Tibial artery (tissue), 4 donors: Measurements from ENCODE around the gene RIN3.

Source experiments
- DNase-seq, 2 donors: peaks; one replicate each; pipeline ENCODE4 v3.0.0-alpha.2; 2019
- H3K27ac ChIP-seq, 2 donors: fragments of 200-600 bp; sonication (generic) in 1 of 2; 1 replicate in 1 of 2; 2 replicates in 1 of 2; pipeline ENCODE4 v1.5.1; 2018 to 2019; ENCODE audit warnings: mild to moderate bottlenecking in 1 of 2
- H3K27me3 ChIP-seq, 2 donors: fragments of 200-600 bp; sonication (generic) in 1 of 2; one replicate each; pipeline versions ENCODE4 v1.5.1 to v1.6.0; 2016 to 2019
- H3K36me3 ChIP-seq, 3 donors: fragments of 200-600 bp; sonication (generic) in 2 of 3; one replicate each; pipeline ENCODE4 v1.5.1; 2016 to 2019; ENCODE audit warnings: mild to moderate bottlenecking in 2 of 3
- H3K4me1 ChIP-seq, 4 donors: fragments of 200-600 bp; sonication (generic) in 2 of 4; 1 replicate in 3 of 4; 2 replicates in 1 of 4; pipeline ENCODE4 v1.5.1; 2016 to 2019
- H3K4me3 ChIP-seq, 2 donors: fragments of 200-600 bp; sonication (generic) in 1 of 2; 1 replicate in 1 of 2; 2 replicates in 1 of 2; pipeline ENCODE4 v1.5.1; 2018 to 2019; ENCODE audit warnings: mild to moderate bottlenecking in 2 of 2
- H3K9me3 ChIP-seq, 3 donors: fragments of 200-600 bp; sonication (generic) in 1 of 3; one replicate each; pipeline ENCODE4 v1.5.1; 2016 to 2019
- intact Hi-C: fragments of 100-400 bp; cut with DNase I; formaldehyde crosslinking; loops from one replicate; pipeline ENCODE4 v1.15.0; 2023; ENCODE audit warnings: low total_unique reads
- TF ChIP-seq, protein P1 (sequence below), 2 experiments: fragments of 200-600 bp in 1 of 2; fragments of 450-650 bp in 1 of 2; IDR thresholded peaks; one replicate each; pipeline ENCODE4 v1.5.1; 2017 to 2019; ENCODE audit warnings: antibody characterized with exemption in 2 of 2, mild to moderate bottlenecking in 1 of 2, moderate library complexity in 1 of 2

RIN3 gene

GRCh38 chr14:92647797-92648279 lies 134.3 kb downstream of the RIN3 start:
- Histone ChIP-seq H3K27ac (peak overlapping the region; percentile 93 to 97), H3K27me3 (no peaks in the 10 kb centered on the region), H3K9me3 (peaks cover 0 to 6% (median 0%) of the 10 kb centered on the region in 3 donors), H3K4me3 (no peak overlapping the region), H3K4me1 (peaks cover 3 to 53% (median 28%) of the 10 kb centered on the region in 4 donors), H3K36me3 (peaks cover 12 to 28% (median 19%) of the 10 kb centered on the region in 3 donors)
- DNase-seq: no peak
- TF ChIP-seq, protein P1, sequence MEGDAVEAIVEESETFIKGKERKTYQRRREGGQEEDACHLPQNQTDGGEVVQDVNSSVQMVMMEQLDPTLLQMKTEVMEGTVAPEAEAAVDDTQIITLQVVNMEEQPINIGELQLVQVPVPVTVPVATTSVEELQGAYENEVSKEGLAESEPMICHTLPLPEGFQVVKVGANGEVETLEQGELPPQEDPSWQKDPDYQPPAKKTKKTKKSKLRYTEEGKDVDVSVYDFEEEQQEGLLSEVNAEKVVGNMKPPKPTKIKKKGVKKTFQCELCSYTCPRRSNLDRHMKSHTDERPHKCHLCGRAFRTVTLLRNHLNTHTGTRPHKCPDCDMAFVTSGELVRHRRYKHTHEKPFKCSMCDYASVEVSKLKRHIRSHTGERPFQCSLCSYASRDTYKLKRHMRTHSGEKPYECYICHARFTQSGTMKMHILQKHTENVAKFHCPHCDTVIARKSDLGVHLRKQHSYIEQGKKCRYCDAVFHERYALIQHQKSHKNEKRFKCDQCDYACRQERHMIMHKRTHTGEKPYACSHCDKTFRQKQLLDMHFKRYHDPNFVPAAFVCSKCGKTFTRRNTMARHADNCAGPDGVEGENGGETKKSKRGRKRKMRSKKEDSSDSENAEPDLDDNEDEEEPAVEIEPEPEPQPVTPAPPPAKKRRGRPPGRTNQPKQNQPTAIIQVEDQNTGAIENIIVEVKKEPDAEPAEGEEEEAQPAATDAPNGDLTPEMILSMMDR (IDR thresholded peaks at IDR 0.05): no peak
- intact Hi-C loops: loop anchor here (2.0 to 10.0 kb wide), 2 partner anchors 45 to 1137 kb away; partner anchors contain the start of gene PRIMA1

GRCh38 chr14:92649066-92649465 lies 135.5 kb downstream of the RIN3 start:
- H3K36me3 ChIP-seq: peaks cover 15 to 34% (median 24%) of the 10 kb centered on the region in 3 donors
- no peak overlapping the region for H3K4me3 ChIP-seq
- no peak for DNase-seq
- intact Hi-C loops: loop anchor here (10.0 kb wide), 1 partner anchor 1136 kb away; the partner anchor contains the start of gene PRIMA1
- H3K9me3 ChIP-seq: peaks cover 0 to 6% (median 0%) of the 10 kb centered on the region in 3 donors
- peak overlapping the region; percentile 93 to 97 for H3K27ac ChIP-seq
- H3K27me3 ChIP-seq: no peaks in the 10 kb centered on the region
- TF ChIP-seq, protein P1 (IDR thresholded peaks at IDR 0.05): no peak
- peaks cover 3 to 53% (median 28%) of the 10 kb centered on the region in 4 donors for H3K4me1 ChIP-seq

DNA sequence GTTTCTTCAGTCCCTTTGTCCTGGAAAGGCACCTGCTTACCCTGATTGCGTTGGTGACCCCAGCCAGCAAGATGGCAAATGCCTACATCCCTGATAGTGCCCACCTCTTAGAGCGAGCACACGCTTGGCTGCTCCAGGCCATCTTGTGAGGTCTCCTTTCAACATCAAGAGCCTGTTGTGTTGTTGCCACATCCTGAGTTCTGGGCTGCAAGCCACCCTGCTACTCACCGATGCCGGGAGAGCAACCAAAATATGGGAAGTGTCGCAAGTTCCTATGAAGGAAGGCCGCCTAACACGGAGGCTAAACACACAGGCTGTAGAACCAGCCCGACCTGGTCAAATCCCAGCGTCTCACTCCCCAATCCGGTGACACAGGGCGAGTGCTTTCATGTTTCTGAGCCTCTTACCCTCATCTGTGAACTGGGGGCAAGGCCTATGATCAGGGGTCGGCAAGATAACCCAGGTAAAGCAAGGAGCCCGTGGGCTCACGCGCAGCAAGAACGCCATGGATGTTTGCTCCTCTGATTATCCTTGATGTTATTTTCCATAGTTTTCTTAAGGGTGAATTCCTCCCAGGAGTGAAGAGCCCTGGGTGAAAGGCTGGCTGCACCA lies 136.5 kb downstream of the RIN3 start:
- H3K36me3 ChIP-seq: peaks cover 12 to 24% (median 17%) of the 10 kb centered on the region in 3 donors
- peaks cover 3 to 49% (median 28%) of the 10 kb centered on the region in 4 donors for H3K4me1 ChIP-seq
- DNase-seq: peak; percentile 74 to 85

DNA sequence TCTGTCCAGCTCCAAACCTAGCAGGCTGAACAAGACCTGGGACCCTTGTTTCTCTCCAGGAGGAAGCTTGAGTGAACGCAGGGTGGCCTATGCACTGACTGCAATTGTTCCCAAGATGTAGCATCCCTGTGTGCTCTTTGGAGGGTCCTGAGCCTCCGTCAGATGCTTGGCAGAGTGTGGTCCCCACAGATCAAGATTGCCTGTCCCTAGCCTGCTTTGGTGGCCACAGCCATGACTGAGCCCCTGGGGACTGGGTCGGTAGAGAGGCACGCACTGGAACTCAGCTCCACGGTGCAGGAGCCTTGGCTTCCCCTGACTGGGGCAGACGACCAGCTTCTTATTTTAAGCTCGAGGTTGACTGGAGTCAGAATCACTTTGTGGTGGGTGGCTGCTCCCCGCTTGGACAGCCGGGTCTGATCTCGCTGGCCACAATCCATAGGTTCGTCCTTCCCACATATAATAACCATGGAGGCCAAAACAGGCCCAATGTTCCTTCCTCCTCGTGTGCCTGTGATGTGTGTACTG lies 137.1 kb downstream of the RIN3 start:
- intact Hi-C loops: no loop called here
- H3K4me1 ChIP-seq: peaks cover 3 to 49% (median 28%) of the 10 kb centered on the region in 4 donors
- TF ChIP-seq, protein P1 (IDR thresholded peaks at IDR 0.05): no peak
- no peak overlapping the region for H3K4me3 ChIP-seq
- H3K36me3 ChIP-seq: peaks cover 7 to 24% (median 14%) of the 10 kb centered on the region in 3 donors
- H3K27me3 ChIP-seq: no peaks in the 10 kb centered on the region
- no peak for DNase-seq
- H3K27ac ChIP-seq: peak overlapping the region; percentile 93 to 97
- no peaks in the 10 kb centered on the region for H3K9me3 ChIP-seq

More for the DNA sequence above, 136.5 kb downstream of the RIN3 start:
- intact Hi-C loops: loop anchor here (10.0 kb wide), 1 partner anchor 1135 kb away; the partner anchor contains the start of gene PRIMA1
- TF ChIP-seq, protein P1 (IDR thresholded peaks at IDR 0.05): no peak
- Histone ChIP-seq H3K9me3 (peaks cover 0 to 5% (median 0%) of the 10 kb centered on the region in 3 donors), H3K27me3 (no peaks in the 10 kb centered on the region), H3K27ac (peak overlapping the region; percentile 93 to 97), H3K4me3 (no peak overlapping the region)

DNA sequence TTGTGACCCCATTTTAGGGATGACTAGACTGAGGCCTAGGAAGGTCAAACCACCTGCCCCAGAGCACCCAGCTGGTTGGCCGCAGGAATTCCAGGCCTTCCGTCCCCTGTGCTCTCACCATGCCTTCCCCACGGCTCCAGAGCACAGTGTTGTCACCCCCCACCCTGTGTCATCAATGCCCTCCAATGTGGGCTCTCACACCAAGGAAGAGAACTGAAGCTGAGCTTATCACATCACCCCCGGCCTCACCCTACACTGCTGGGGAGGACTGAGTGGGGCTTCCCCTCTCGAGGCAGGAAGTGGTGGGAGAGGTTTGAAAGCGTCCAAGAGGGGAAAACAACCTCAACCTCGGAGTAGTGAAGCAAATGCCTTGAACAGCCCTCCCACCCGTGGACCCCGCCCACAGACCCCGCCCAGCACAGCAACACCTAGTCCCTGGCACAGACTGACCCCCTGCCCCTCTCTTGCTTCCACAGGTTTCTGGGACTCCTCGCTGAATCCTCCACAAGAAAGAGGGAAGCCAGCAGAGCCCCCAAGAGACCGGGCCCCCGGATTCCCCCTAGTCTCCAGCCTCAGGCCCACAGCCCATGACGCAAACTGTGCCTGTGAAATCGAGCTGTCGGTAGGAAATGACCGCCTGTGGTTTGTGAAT lies 137.7 kb downstream of the RIN3 start:
- peak in 1 of 2 donors; percentile 77 for DNase-seq
- intact Hi-C loops: no loop called here
- H3K4me3 ChIP-seq: no peak overlapping the region

More for the DNA sequence above, 137.7 kb downstream of the RIN3 start:
- Histone ChIP-seq H3K4me1 (peaks cover 3 to 45% (median 28%) of the 10 kb centered on the region in 4 donors), H3K36me3 (peaks cover 7 to 24% (median 14%) of the 10 kb centered on the region in 3 donors), H3K27ac (peak overlapping the region; percentile 93 to 97), H3K9me3 (no peaks in the 10 kb centered on the region), H3K27me3 (no peaks in the 10 kb centered on the region)
- TF ChIP-seq, protein P1 (IDR thresholded peaks at IDR 0.05): no peak
